ENCODE measurements around the gene ICOSLG.
"Not testable (repeated sequence)": the region's sequence is repeated elsewhere in the genome, so short reads cannot be mapped to it uniquely, and the experiment has no call there.

ICOSLG gene, protein sequence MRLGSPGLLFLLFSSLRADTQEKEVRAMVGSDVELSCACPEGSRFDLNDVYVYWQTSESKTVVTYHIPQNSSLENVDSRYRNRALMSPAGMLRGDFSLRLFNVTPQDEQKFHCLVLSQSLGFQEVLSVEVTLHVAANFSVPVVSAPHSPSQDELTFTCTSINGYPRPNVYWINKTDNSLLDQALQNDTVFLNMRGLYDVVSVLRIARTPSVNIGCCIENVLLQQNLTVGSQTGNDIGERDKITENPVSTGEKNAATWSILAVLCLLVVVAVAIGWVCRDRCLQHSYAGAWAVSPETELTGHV

DNA sequence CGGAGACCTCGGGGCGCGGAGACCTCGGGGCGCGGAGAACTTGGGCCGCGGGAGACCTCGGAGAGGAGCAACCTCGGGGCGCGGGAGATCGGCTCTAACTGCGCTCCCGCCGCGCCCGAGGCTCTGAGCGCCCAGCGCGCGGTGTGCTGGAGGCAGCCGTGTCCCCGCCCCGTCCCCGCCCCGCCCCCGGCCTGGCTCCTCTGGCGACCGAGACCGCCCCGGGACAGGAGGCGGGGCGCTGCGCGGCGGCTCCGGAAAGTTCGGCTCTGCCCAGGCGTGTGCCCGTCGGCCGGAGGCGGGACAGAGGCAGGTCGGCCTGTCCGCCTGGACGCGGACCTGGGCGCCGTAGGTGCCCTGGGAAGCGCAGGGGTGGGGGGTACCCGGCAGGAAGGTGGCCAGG lies at the start of gene ICOSLG:
Gene ICOSLG, minus strand, starts transcription at position 102 of the 400 bp plus-strand sequence. CDS start 126 bp downstream, outside the sequence.
- not testable (repeated sequence) for DNase-seq (ENCODE audit: low spot score)

GRCh38 chr21:44289381-44290010 lies 48.8 kb upstream of the ICOSLG start:
- DNase-seq (ENCODE audit: low spot score): no peak

DNA sequence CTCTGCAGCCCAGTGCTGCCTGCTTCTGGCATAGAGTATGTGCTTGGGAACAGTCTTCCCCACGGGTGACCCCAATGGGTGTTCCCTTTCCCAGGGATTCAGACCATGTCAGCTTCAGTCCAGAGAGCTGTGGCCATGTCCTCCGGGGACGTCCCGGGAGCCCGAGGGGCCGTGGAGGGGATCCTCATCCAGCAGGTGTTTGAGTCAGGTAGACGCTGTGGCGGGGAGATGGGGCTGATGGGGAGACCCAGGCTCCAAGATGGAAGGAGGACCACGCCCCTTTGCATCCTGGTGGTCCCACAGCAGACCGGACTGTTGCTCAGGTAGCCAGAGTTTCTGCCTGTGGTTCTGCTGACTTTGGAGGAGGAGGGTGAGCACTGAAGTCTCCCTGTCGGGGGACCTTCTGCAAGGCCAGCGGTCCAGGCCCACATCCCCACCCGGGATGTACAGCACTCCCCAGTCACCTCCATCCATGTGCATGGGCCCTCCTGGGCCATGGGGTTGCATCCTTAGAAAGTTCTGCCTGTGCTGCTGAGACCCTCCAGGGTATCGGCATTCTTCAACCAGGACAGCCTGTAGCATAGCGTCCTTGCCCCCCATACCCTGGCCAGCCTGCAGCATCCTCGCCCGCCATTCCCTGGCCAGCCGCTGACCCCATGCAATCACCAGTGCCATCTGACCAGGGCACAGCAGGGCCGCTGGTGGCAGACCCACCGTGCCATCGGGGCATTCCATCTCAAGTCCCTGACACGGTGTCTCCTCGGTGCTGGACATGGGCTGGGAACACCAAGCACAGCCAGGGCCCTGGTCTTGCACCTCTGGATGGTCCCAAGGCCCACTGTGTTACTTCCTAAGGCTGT lies 47.7 kb upstream of the ICOSLG start:
- DNase-seq (ENCODE audit: low spot score): no peak

DNA sequence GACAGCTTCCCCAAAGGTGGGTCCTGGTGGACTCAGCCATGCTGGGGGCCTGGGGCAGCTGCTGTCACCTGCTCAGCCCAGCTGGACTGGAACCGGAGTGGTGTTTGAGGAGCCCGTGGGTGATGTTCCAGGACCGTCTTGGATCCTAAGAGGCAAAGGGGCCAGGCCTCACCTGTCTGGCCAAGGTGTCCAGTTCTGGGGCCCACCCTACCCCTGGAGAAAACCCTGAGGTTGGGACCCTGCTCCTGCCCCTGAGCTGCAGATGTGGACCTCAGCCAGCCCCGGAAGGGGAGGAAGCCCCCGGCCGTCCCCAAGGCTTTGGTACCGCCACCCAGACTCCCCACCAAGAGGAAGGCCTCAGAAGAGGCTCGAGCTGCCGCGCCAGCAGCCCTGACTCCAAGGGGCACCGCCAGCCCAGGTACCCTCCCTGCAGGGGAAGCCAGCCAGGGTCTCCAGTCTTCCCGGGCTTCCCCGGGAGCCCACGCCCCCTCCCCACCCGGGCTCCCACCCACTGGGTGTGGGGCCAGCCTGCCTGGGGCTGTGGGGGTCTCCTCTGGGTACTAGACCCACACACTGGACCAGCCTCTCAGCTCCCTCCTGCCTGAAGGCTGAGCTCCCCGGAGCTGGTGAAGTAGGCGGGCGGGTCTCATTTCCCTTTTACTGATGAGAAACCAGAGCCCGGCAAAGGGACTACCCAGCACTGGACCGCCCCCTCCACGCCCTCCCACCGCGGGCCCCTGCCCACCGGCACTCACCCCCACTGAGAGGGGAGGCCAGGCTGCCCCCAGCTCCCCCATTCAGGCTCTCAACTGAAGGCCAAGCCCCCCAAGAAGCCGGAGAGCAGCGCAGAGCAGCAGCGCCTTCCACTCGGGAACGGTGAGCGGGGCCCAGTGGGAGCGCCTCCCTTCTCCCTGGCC lies 46.2 kb upstream of the ICOSLG start:
- DNase-seq (ENCODE audit: low spot score): no peak

DNA sequence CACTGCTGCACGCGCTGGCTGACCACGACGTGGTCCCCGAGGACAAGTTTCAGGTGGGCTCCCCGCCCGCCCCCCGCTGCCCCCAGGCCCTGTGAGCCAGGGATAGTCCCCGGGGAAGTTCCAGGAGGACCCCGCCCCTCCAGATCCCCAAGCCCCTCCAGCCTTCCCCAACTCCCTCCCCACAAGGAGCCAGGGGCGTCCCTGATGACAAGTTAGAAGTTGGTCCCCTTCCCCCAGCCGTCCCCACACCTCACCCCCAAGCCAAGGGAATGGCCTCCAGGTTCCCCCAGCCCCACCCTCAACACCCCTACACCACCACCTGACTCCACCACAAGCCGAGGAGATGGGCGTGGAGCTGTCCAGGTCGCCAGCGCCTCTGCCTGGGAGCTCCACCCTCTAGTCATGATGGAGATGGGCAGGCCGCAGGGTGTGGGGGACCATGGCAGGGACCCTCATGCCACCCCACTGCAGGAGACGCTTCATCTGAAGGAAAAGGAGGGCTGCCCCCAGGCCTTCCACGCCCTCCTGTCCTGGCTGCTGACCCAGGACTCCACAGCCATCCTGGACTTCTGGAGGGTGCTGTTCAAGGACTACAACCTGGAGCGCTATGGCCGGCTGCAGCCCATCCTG lies 45.5 kb upstream of the ICOSLG start:
- no peak for DNase-seq (ENCODE audit: low spot score)

DNA sequence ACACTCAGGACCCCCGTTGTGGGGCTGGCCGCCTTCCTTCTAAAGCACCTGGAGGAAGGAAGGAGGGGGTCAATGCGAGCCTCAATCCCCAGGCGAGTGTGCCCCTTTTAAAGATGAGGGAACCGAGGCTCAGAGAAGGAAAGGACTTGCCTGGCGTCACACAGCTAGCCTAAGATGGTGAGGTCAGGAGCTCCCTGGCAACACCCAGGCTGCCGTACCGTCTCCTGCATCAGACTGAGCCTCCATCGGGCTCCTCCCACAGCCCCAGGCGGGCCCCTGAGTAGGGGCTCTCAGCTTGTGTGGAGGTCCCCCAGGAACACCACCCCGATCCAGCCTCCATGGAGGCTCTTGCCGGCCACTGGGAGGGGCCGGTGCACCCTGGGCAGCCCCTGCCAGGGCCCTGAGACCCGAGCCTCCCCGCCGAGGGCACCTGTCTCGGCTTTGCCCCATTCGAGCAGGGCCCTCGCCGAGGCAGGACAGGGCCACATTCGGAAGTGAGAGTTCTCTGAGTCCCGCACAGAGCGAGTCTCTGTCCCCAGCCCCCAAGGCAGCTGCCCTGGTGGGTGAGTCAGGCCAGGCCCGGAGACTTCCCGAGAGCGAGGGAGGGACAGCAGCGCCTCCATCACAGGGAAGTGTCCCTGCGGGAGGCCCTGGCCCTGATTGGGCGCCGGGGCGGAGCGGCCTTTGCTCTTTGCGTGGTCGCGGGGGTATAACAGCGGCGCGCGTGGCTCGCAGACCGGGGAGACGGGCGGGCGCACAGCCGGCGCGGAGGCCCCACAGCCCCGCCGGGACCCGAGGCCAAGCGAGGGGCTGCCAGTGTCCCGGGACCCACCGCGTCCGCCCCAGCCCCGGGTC lies 44.6 kb upstream of the ICOSLG start, which contains the start of gene AIRE:
Gene AIRE, plus strand, starts transcription at position 739 of the 855 bp plus-strand sequence. CDS start 131 bp downstream, outside the sequence.
- no peak for DNase-seq (ENCODE audit: low spot score)

DNA sequence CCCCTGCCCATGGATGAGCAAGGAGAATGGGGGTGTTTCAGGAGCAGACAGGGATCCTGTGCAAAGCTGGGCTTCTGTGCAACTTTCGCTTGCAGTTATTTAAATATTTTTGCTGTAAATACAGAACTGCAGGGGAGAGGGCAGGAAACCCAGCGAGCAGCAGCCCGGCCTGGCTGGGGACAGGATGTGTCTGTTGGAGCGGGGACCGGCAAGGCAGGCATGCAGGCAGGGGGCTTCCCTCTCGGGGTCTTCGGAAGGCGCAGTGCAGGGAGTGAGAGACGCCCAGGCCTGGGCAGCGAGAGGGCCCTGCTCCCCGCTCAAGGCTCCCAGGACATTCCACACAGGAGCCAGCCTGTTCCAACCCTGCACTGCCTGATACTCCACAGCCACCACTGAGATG lies 43.2 kb upstream of the ICOSLG start:
- no peak for DNase-seq (ENCODE audit: low spot score)

DNA sequence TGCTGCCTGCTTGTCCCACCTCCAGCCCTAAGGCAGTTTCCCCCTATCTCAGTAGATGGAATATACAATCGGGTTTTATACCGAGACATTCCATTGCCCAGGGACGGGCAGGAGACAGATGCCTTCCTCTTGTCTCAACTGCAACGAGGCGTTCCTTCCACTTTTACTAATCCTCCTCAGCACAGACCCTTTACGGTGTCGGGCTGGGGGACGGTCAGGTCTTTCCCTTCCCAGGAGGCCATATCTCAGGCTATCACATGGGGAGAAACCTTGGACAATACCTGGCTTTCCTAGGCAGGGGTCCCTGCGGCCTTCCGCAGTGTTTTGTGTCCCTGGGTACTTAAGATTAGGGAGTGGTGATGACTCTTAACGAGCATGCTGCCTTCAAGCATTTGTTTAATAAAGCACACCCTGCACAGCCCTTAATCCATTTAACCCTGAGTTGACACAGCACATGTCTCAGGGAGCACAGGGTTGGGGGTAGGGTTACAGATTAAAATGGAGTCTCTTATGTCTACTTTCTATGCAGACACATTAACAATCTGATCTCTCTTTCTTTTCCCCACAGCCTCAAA lies 42.6 kb upstream of the ICOSLG start:
- DNase-seq (ENCODE audit: low spot score): not testable (repeated sequence)

DNA sequence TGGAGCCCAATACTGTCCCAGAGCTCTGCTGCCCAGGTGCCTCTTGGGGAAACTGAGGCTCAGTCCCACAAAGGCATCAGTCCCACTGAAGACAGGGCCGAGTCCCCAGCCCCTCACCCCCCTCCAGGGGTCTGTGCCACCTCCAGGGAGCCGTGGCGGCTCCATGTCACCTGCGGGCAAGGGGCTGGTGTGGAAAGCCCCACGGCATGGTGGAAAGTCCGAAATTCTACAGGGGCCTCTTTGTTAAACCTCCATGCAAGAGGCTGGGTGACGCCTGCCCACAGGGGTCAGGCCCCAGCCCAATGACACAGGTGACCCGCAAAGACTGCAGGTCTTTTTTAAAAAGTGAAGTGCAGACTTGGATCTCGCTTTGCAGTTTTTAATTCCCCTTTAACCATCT lies 41.6 kb upstream of the ICOSLG start:
- no peak for DNase-seq (ENCODE audit: low spot score)

DNA sequence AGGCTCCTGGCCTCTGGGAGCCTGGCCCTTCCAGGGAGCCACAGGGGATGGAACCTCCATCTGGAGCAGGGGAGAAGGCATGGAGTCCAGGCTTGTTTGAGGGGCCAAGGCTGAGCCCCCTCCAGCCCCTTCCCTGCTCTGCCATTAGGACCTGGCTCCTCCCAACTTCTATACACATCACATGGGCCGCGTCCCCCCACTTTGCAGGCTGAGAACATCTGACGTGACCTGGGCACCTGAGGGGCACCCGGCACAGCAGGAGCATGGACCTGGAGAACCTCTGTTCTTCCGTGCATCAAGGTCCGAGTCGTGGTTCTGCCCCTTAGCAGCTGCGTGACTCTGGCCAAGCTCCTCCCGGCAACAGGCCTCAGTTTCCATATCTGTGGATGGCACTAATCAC lies 41.1 kb upstream of the ICOSLG start:
- no peak for DNase-seq (ENCODE audit: low spot score)

- DNase-seq (ENCODE audit: low spot score): no peak
Measured at GRCh38 chr21:44279354-44280260, 38.9 kb upstream of the ICOSLG start.

- DNase-seq (ENCODE audit: low spot score): no peak
Measured at GRCh38 chr21:44275041-44275440, 34.3 kb upstream of the ICOSLG start.

- no peak for DNase-seq (ENCODE audit: low spot score)
Measured at GRCh38 chr21:44273046-44273445, 32.3 kb upstream of the ICOSLG start.

DNA sequence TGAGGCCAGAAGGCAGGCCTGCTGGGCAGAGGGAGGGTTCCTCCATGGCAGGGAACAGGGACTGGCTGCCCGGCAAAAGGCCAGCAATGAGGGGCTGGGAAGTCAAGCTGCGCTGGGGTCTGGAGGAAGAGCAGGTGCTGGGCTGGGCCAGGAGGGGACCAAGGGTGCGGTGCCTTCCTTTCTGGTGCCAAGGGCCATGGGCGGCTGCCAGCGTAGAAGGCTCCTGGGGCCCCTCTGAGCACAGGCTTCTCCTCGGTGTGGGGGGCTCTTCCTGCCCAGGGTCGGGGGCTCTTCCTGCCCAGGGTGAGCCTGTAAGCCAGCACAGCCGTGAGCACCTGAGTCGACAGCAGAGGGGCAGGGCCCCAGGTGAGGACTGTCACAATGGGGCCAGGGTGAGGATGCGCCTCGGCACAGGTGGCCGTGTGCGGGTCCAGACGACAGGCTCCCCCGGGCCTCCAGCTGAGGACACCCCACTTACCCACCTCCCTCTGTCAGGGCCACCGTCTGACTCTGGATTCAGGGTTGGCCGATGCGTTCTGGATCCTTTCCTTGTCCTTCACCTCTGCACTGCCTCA lies 31.6 kb upstream of the ICOSLG start:
- DNase-seq (ENCODE audit: low spot score): no peak

DNA sequence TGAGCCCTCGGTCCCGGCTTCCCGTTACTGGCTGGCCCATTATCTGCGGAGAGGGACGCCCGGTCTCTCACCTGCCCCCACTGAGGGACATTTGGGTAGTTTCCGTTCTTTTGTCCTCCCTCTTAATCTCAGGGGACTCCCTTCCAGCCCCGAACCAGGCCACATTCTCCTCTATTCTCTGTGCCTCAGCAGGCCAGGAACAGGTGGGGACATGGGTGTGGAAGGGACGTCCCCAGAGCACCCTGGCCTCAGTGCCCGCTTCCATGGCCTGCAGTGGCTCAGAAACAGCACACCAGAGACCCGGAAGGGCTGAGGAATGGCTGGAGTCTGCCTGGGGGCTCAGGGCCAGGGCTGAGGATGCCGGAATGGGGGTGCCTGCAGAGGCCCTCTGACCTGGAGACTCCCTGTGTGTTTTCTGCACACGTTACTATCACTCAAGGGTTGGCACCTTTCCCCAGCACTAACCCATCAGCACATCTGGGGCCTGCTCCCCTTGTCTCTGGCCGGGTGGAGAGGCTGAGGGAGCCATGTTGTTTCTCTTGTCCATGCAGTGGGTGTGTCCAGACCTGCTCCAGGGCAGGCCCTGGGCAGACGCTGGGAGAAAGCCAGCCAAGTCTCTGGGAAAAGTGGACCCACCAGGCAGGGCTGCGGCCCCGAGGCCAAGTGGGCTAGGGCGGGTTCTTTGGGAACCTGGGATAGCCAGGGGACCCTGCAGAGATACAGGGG lies 31.0 kb upstream of the ICOSLG start:
- no peak for DNase-seq (ENCODE audit: low spot score)

GRCh38 chr21:44269090-44269489 lies 28.3 kb upstream of the ICOSLG start:
- no peak for DNase-seq (ENCODE audit: low spot score)

DNA sequence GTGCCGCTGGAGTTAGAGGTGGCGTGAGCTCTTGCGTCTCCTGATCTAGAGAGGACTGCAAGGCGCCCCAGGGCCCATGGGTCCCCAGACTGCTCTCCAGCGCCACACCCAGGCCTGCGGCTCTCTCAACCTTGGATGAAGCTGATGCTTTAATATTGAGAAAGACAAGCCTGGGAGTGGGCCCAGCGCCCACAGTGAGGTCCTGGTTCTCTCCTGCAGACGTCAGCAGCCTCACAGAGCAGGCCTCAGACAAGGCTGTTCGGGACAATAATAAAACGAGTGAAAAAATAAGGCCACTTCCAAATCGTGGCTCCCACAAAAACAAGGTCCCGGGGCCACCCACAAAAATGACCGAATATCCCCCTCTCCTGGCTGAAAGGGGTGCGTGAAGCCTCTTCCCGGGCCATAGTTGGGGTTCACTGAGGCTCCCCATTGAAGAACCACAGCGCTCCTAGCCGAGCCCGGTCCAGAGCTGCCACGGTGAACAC lies 27.0 kb upstream of the ICOSLG start:
- no peak for DNase-seq (ENCODE audit: low spot score)
